ENCODE measurements around the gene RNU1-4.
"Not testable (repeated sequence)": the region's sequence is repeated elsewhere in the genome, so short reads cannot be mapped to it uniquely, and the experiment has no call there.

The RNU1-4 gene

GRCh38 chr1:16740047-16740964 lies at the start of gene RNU1-4:
RNU1-4 (plus strand) TSS chr1:16740516.
- H3K4me1 ChIP-seq (ENCODE audit: control insufficient read depth in 5 of 5, insufficient read depth in 5 of 5, low read length in 5 of 5); H3K36me3 ChIP-seq (ENCODE audit: control insufficient read depth in 5 of 5, insufficient read depth in 5 of 5, low read length in 5 of 5); H3K9me3 ChIP-seq (ENCODE audit: control insufficient read depth in 5 of 5, low read length in 5 of 5); H3K4me3 ChIP-seq (ENCODE audit: low read depth in 1 of 5, low read length in 5 of 5); H3K27me3 ChIP-seq (ENCODE audit: control insufficient read depth in 5 of 5, insufficient read depth in 4 of 5, low read length in 5 of 5); H3K27ac ChIP-seq (ENCODE audit: low read depth, low read length); H3K9ac ChIP-seq (ENCODE audit: low read length in 5 of 5): not testable (repeated sequence)

- H3K4me3 ChIP-seq (ENCODE audit: low read depth in 1 of 5, low read length in 5 of 5); H3K4me1 ChIP-seq (ENCODE audit: control insufficient read depth in 5 of 5, insufficient read depth in 5 of 5, low read length in 5 of 5); H3K27ac ChIP-seq (ENCODE audit: low read depth, low read length); H3K36me3 ChIP-seq (ENCODE audit: control insufficient read depth in 5 of 5, insufficient read depth in 5 of 5, low read length in 5 of 5); H3K27me3 ChIP-seq (ENCODE audit: control insufficient read depth in 5 of 5, insufficient read depth in 4 of 5, low read length in 5 of 5); H3K9ac ChIP-seq (ENCODE audit: low read length in 5 of 5); H3K9me3 ChIP-seq (ENCODE audit: control insufficient read depth in 5 of 5, low read length in 5 of 5): not testable (repeated sequence)
Observed at GRCh38 chr1:16690971-16691682, 49.2 kb upstream of the RNU1-4 start.

DNA sequence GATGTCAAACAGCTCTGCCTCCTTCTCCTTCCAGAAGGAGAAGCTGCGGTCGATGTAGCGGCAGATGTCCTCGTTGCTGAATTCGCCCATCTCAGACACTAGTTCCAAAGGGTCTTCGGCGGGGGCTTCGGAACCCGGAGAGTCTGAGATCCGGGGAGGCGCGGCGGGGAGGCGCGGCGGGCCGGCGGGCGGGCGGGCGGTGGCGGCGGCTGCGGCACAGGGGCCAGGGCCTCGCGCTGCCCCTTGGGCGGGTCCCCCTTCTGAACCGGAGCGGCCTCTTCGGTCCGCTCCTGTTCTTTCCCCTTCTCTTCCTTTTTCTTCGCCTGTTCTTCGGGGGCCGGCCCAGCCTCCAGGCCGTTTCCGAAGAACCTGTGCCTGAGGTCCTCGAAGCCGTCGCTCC lies 48.0 kb upstream of the RNU1-4 start:
- not testable (repeated sequence) for H3K4me3 ChIP-seq (ENCODE audit: low read depth in 1 of 5, low read length in 5 of 5); H3K27ac ChIP-seq (ENCODE audit: low read depth, low read length); H3K9ac ChIP-seq (ENCODE audit: low read length in 5 of 5); H3K9me3 ChIP-seq (ENCODE audit: control insufficient read depth in 5 of 5, low read length in 5 of 5); H3K36me3 ChIP-seq (ENCODE audit: control insufficient read depth in 5 of 5, insufficient read depth in 5 of 5, low read length in 5 of 5); H3K27me3 ChIP-seq (ENCODE audit: control insufficient read depth in 5 of 5, insufficient read depth in 4 of 5, low read length in 5 of 5); H3K4me1 ChIP-seq (ENCODE audit: control insufficient read depth in 5 of 5, insufficient read depth in 5 of 5, low read length in 5 of 5)

- H3K27ac ChIP-seq (ENCODE audit: low read depth, low read length); H3K4me1 ChIP-seq (ENCODE audit: control insufficient read depth in 5 of 5, insufficient read depth in 5 of 5, low read length in 5 of 5); H3K4me3 ChIP-seq (ENCODE audit: low read depth in 1 of 5, low read length in 5 of 5); H3K27me3 ChIP-seq (ENCODE audit: control insufficient read depth in 5 of 5, insufficient read depth in 4 of 5, low read length in 5 of 5); H3K9me3 ChIP-seq (ENCODE audit: control insufficient read depth in 5 of 5, low read length in 5 of 5); H3K9ac ChIP-seq (ENCODE audit: low read length in 5 of 5); H3K36me3 ChIP-seq (ENCODE audit: control insufficient read depth in 5 of 5, insufficient read depth in 5 of 5, low read length in 5 of 5): not testable (repeated sequence)
Observed at GRCh38 chr1:16692717-16693448, 47.4 kb upstream of the RNU1-4 start.

DNA sequence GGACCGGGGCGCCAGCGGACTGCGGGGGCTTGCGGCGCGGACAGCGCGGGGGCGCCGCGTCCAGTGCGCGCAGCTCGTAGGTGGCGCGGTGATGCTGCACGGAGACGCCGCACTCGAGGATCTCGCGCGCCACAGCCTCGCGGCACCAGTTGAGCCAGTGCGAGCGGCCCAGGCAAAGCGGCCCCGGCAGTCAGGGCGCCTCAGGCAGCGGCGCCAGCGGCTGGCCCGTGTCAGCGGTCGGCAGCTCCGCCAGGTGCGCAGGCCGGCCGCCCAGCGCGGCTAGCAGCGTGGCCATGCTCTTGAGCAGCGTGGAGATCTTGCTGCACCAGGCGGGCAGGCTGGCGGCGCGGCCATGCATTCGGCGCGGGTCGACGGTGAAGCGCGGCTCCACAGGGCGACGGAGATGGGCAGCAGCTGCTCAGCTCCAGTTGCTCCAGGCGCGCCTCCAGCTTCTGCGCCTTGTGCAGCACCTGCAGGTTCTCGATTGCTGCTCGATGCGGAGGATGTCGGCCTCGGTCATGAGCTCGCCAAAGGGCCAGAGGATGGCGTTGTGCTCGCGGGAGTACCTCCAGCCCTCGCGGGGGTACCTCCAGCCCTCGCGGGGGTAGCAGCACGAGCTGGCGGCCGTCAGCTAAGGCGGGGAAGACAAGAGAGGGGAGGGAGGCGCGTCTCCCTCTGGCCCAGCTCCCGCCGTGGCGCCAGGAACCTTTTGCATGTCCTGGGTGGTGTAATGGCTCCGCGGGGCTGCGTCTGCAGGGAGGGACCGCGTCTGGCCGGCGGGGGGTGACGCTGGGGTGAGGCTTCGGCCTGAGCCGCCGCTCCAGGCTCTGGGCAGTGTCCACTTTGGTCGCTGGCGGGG lies 46.6 kb upstream of the RNU1-4 start:
- not testable (repeated sequence) for H3K36me3 ChIP-seq (ENCODE audit: control insufficient read depth in 5 of 5, insufficient read depth in 5 of 5, low read length in 5 of 5); H3K4me1 ChIP-seq (ENCODE audit: control insufficient read depth in 5 of 5, insufficient read depth in 5 of 5, low read length in 5 of 5); H3K4me3 ChIP-seq (ENCODE audit: low read depth in 1 of 5, low read length in 5 of 5); H3K9me3 ChIP-seq (ENCODE audit: control insufficient read depth in 5 of 5, low read length in 5 of 5); H3K27me3 ChIP-seq (ENCODE audit: control insufficient read depth in 5 of 5, insufficient read depth in 4 of 5, low read length in 5 of 5); H3K27ac ChIP-seq (ENCODE audit: low read depth, low read length); H3K9ac ChIP-seq (ENCODE audit: low read length in 5 of 5)

- not testable (repeated sequence) for H3K9ac ChIP-seq (ENCODE audit: low read length in 5 of 5); H3K4me3 ChIP-seq (ENCODE audit: low read depth in 1 of 5, low read length in 5 of 5); H3K27me3 ChIP-seq (ENCODE audit: control insufficient read depth in 5 of 5, insufficient read depth in 4 of 5, low read length in 5 of 5); H3K36me3 ChIP-seq (ENCODE audit: control insufficient read depth in 5 of 5, insufficient read depth in 5 of 5, low read length in 5 of 5); H3K4me1 ChIP-seq (ENCODE audit: control insufficient read depth in 5 of 5, insufficient read depth in 5 of 5, low read length in 5 of 5); H3K9me3 ChIP-seq (ENCODE audit: control insufficient read depth in 5 of 5, low read length in 5 of 5); H3K27ac ChIP-seq (ENCODE audit: low read depth, low read length)
Observed at GRCh38 chr1:16694308-16694702, 46.0 kb upstream of the RNU1-4 start.

DNA sequence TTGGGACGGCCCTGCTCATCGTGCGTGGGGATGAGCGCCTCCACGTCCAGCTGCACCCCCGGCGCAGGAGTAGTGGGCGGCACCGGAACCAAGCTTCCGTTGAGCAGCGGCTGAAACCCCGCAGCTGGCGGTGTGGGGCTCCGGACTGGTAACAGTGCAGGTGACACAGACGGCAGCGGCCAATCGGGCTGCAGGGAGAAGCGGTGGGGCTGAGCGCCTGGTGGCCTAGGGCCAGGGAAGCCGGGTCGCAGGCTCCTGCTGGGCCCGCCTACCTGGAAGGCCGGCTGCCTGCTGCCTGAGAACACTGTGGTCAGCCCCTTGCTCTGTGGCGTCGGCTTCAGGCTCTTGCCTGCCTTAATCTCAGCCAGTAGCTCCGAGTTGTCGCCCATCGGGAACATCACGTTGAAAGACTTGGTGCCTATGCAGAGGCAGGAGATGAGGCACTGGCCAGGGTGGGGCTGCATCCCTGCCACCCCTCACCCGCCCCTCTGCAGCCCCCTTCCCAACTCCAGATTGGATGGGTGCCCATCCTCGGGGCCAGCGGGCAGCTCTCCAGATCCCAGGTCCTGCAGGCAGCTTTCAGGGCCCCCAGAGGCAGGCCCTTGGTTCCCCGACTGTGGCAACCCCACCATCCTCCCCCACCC lies 43.7 kb upstream of the RNU1-4 start:
- not testable (repeated sequence) for H3K36me3 ChIP-seq (ENCODE audit: control insufficient read depth in 5 of 5, insufficient read depth in 5 of 5, low read length in 5 of 5); H3K27me3 ChIP-seq (ENCODE audit: control insufficient read depth in 5 of 5, insufficient read depth in 4 of 5, low read length in 5 of 5); H3K4me3 ChIP-seq (ENCODE audit: low read depth in 1 of 5, low read length in 5 of 5); H3K4me1 ChIP-seq (ENCODE audit: control insufficient read depth in 5 of 5, insufficient read depth in 5 of 5, low read length in 5 of 5); H3K9ac ChIP-seq (ENCODE audit: low read length in 5 of 5); H3K9me3 ChIP-seq (ENCODE audit: control insufficient read depth in 5 of 5, low read length in 5 of 5); H3K27ac ChIP-seq (ENCODE audit: low read depth, low read length)

DNA sequence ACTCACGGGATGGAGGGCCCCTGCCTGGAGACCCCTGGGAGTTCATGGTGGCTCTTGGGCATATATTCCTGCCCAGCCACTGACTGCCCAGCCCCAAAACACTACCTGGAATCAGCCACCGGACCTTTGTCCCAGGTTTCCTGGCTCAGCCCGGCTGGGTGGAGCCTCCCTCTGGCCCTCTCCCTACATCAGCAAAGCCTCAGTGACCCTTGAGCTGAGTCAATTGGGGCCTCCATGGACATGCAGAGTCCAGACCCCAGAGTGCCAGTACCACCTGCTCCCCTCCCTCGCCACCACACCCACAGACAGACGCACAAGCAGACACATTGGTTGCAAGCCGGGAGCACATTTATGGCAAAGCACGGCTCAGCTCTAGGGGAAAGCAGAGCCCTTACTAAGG lies 43.2 kb upstream of the RNU1-4 start:
- not testable (repeated sequence) for H3K27ac ChIP-seq (ENCODE audit: low read depth, low read length); H3K36me3 ChIP-seq (ENCODE audit: control insufficient read depth in 5 of 5, insufficient read depth in 5 of 5, low read length in 5 of 5); H3K4me1 ChIP-seq (ENCODE audit: control insufficient read depth in 5 of 5, insufficient read depth in 5 of 5, low read length in 5 of 5); H3K9me3 ChIP-seq (ENCODE audit: control insufficient read depth in 5 of 5, low read length in 5 of 5); H3K4me3 ChIP-seq (ENCODE audit: low read depth in 1 of 5, low read length in 5 of 5); H3K9ac ChIP-seq (ENCODE audit: low read length in 5 of 5); H3K27me3 ChIP-seq (ENCODE audit: control insufficient read depth in 5 of 5, insufficient read depth in 4 of 5, low read length in 5 of 5)

GRCh38 chr1:16699440-16699839 lies 40.9 kb upstream of the RNU1-4 start:
- not testable (repeated sequence) for H3K9ac ChIP-seq (ENCODE audit: low read length in 5 of 5)

More at GRCh38 chr1:16699440-16699839, 40.9 kb upstream of the RNU1-4 start:
- not testable (repeated sequence) for H3K27ac ChIP-seq (ENCODE audit: low read depth, low read length); H3K27me3 ChIP-seq (ENCODE audit: control insufficient read depth in 5 of 5, insufficient read depth in 4 of 5, low read length in 5 of 5); H3K36me3 ChIP-seq (ENCODE audit: control insufficient read depth in 5 of 5, insufficient read depth in 5 of 5, low read length in 5 of 5); H3K9me3 ChIP-seq (ENCODE audit: control insufficient read depth in 5 of 5, low read length in 5 of 5); H3K4me3 ChIP-seq (ENCODE audit: low read depth in 1 of 5, low read length in 5 of 5); H3K4me1 ChIP-seq (ENCODE audit: control insufficient read depth in 5 of 5, insufficient read depth in 5 of 5, low read length in 5 of 5)
